GM21381 (cell line): ENCODE data around the gene NVL.
A peak's percentile ranks its signal among the peaks of the same experiment; 100 is the strongest.
"Not testable (repeated sequence)": the region's sequence is repeated elsewhere in the genome, so short reads cannot be mapped to it uniquely, and the experiment has no call there.

Source experiments
- ATAC-seq: cut with Tn5 transposase; IDR thresholded peaks from one replicate; pipeline ENCODE4 v1.9.1; 2021; ENCODE audit warnings: mild to moderate bottlenecking, moderate library complexity; ENCODE audit not compliant: unreplicated experiment

Gene NVL

GRCh38 chr1:224329842-224330753, at the start of gene NVL:
Gene NVL, minus strand, starts transcription at chr1:224330172. Its CDS starts 45 bp downstream, at chr1:224330127.
- ATAC-seq, result peak; percentile 84

- ATAC-seq, result peak; percentile 33
These were observed 49.1 kb upstream of the NVL start for GRCh38 chr1:224378855-224379631.

GRCh38 chr1:224377676-224378006, 47.7 kb upstream of the NVL start:
- ATAC-seq, result peak; percentile 66

- ATAC-seq, result no peak
These were observed 45.1 kb upstream of the NVL start for GRCh38 chr1:224375059-224375458.

GRCh38 chr1:224373008-224373590, 43.1 kb upstream of the NVL start:
- ATAC-seq, result no peak

GRCh38 chr1:224368409-224368808, 38.4 kb upstream of the NVL start:
- peak; percentile 82 for ATAC-seq

GRCh38 chr1:224359207-224359606, 29.2 kb upstream of the NVL start:
- ATAC-seq, result no peak

- no peak for ATAC-seq
These were observed 28.3 kb upstream of the NVL start for GRCh38 chr1:224358237-224358636.

- ATAC-seq, result no peak
These were observed 27.7 kb upstream of the NVL start for GRCh38 chr1:224357626-224358124.

- ATAC-seq, result peak; percentile 97
These were observed 27.0 kb upstream of the NVL start, which contains the start of gene CNIH4 for GRCh38 chr1:224356685-224357625. Gene CNIH4, plus strand, starts transcription at chr1:224356879. Its CDS starts 46 bp downstream, at chr1:224356925.

GRCh38 chr1:224353975-224354925, 24.3 kb upstream of the NVL start:
- no peak for ATAC-seq

- not testable (repeated sequence) for ATAC-seq
These were observed 22.6 kb upstream of the NVL start for GRCh38 chr1:224352436-224353085.

- not testable (repeated sequence) for ATAC-seq
These were observed 19.7 kb upstream of the NVL start for GRCh38 chr1:224349716-224350115.

- ATAC-seq, result no peak
These were observed 18.2 kb upstream of the NVL start for GRCh38 chr1:224348137-224348536.

GRCh38 chr1:224343679-224344078, 13.7 kb upstream of the NVL start:
- ATAC-seq, result no peak

- ATAC-seq, result peak; percentile 82
These were observed 10.7 kb upstream of the NVL start for GRCh38 chr1:224340453-224341384.

- ATAC-seq, result no peak
These were observed 9.6 kb upstream of the NVL start for GRCh38 chr1:224339442-224340033.
